Stimulated activated naive CD8-positive, alpha-beta T cell treated with anti-CD3 and anti-CD28 coated beads, Interleukin-15, Interleukin-2, amounts not matched to agents 100 U/mL and 50 U/mL, for 24 hours (primary cell): Measurements from ENCODE around the gene LAMC3.

ENCODE experiments used
- ATAC-seq: fragments of 150-1000 bp; cut with Tn5 transposase; one replicate; pipeline ENCODE4 v1.10.0; 2021
- DNase-seq: peaks from one replicate; pipeline ENCODE4 v3.0.0; 2021

Gene LAMC3

DNA sequence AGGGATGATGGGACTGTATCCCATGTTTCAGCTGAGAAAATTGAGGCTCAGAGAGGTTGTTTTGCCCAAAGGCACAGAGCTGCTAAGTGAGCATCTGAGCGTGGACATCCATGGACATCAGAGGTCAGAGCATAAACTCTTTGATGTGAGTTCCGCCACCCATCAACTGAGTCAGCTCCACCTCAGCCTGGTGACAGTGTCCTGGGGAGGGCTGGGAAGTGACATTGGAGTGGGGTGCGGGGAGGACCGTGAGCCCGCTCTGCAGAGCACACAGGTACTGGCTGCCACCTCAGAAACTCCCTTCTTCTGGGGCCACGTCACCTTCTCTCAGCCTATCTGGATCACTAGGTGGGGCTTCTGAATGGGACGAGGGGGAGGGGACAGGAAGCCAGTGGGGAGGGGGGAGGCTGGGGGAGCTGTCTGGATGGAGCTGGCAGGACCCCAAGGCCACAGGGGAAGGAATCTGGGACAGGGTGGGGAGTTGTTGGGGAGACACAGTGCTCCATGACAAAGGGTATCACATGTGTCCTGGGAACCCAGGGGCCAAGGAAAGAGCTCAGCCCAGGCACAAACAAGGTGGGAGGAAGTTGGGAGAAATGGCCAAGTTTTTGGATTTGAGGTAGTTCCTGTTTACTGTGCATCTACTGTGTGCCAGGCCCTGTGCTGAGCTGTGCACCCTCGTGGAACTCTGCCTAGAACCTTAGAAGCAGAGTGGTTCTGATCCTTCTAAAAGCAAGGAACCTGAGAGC, 2.5 kb downstream of the LAMC3 start:
- ATAC-seq (no peak), DNase-seq (no peak)

- ATAC-seq (no peak), DNase-seq (no peak)
These were observed 3.0 kb downstream of the LAMC3 start for GRCh38 chr9:131012023-131012334.

GRCh38 chr9:131012396-131012917, 3.5 kb downstream of the LAMC3 start:
- no peak for DNase-seq
- no peak for ATAC-seq

DNA sequence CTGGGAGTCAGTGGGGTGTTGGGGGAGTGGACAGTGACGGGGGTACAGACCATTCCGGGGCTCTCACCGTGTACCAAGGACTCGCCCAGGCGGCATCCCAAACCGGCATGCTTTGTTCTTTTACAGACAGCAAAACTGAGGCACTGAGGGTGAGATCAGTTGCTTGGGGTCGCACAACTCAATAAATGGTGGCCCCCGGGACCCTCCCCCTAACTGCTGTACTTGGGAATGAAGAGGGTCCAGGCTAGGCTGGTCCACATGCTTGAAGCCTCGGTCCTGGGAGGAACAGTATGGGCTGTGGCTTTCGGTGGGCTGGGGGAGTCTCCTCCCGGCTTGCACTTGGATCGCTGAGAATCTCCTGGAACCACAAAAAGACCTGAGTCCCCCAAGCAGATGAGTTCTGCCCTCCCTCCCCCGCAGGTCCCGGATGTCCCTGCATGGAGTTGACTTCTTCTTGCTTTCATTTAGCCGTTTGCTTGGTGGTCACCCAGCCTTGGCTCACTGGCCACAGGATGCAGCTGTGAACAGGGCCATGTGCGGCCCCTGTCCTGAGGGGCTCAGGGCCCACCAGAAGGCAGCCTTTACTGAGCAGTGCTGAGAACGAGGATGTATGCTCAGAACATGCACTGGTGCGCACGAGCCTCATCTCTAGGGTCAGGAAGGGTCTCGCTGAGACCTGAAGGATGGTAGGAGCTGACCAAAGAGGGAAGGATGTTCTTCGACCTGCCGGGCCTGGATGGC, 4.2 kb downstream of the LAMC3 start:
- ATAC-seq (no peak), DNase-seq (no peak)

GRCh38 chr9:131013771-131014676, 5.0 kb downstream of the LAMC3 start:
- ATAC-seq (no peak), DNase-seq (no peak)

DNA sequence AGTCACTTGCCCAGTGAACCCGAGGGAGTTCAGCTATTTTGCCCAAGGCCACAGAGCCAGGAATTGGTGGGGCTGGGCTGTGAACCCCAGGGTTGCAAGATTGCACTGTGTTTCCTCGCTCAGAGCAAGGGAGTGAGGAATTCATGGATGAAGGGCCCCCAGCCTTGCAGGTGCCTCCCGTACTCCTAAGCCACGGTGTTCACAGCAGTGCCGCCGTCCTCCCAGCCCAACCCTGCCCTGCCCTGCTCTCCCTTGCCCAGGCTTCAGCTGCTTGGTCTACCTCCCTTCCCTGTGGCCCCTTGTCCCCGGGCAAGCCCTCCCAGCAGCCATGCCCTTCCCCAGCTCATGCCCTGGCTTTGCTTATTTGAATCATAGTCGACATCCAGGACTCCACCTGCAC, 6.1 kb downstream of the LAMC3 start:
- ATAC-seq (no peak), DNase-seq (no peak)

- DNase-seq = no peak
These were observed 7.0 kb downstream of the LAMC3 start for GRCh38 chr9:131015876-131016397.

GRCh38 chr9:131017067-131017466, 8.1 kb downstream of the LAMC3 start:
- no peak for ATAC-seq
- DNase-seq = no peak

More at GRCh38 chr9:131015876-131016397, 7.0 kb downstream of the LAMC3 start:
- no peak for ATAC-seq

GRCh38 chr9:131018621-131019020, 9.6 kb downstream of the LAMC3 start:
- ATAC-seq = no peak
- DNase-seq = no peak

DNA sequence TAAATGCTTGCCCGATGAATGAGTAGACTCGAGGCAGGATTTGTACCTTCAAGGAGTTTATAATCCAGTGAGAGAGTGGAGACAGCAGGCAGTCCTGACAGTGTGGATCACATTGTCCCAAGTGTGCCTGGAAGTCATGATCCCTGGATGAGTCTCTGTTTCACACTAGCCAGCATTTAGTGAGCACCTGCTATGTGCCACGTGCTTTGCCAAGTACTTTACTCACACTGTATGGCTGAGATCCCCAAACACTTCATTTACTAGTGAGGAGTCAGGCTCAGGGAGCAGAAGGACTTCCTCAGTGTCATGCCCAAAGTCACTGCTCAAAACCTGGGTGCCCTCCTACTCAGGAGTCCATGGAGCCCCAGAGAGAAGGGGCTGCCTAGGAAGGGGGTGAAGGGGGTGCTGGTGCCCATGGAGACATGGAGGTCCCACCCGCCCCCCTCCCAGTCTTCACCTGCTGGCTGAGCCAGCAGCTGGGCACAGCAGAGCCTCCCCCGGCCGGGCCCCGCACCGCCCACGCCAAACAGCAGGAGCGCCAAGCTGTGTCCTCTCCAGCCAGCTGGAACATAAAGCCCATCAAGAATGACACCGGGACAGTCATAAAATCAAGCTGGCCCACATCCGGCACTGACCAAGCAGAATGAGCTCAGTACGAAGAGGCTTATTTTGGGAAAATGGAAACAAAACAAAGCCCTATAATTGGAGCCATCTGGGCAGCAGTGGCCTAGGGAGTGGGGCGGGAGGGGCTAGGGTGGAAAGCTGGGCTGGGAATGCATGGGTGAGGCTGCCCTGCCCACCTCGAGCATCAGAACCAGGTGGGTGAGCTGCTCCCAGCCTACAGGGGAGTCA, 10.6 kb downstream of the LAMC3 start:
- DNase-seq = no peak
- no peak for ATAC-seq

GRCh38 chr9:131020388-131020787, 11.4 kb downstream of the LAMC3 start:
- DNase-seq (no peak), ATAC-seq (no peak)

DNA sequence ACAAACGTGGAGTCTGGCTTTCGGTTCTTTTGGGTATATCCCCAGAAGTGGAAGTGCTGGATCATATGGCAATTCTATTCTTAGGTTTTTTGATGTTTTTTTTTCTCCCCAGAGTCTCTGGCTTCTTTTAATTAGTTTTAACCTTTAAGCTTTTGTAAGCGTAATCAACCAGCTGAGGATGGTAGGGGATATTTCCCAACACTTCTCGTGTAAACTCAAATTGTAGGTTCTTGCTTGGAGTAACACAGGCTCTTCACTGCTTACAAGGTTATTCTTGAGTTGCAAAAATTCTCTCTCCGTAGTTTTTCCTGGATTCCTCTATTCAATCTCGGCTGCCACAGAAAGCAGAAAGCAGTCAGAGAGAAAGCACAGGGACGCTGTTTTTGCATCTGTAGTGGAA, 11.9 kb downstream of the LAMC3 start:
- DNase-seq (no peak), ATAC-seq (no peak)

- DNase-seq = no peak
- no peak for ATAC-seq
These were observed 12.8 kb downstream of the LAMC3 start for GRCh38 chr9:131021785-131022184.

DNA sequence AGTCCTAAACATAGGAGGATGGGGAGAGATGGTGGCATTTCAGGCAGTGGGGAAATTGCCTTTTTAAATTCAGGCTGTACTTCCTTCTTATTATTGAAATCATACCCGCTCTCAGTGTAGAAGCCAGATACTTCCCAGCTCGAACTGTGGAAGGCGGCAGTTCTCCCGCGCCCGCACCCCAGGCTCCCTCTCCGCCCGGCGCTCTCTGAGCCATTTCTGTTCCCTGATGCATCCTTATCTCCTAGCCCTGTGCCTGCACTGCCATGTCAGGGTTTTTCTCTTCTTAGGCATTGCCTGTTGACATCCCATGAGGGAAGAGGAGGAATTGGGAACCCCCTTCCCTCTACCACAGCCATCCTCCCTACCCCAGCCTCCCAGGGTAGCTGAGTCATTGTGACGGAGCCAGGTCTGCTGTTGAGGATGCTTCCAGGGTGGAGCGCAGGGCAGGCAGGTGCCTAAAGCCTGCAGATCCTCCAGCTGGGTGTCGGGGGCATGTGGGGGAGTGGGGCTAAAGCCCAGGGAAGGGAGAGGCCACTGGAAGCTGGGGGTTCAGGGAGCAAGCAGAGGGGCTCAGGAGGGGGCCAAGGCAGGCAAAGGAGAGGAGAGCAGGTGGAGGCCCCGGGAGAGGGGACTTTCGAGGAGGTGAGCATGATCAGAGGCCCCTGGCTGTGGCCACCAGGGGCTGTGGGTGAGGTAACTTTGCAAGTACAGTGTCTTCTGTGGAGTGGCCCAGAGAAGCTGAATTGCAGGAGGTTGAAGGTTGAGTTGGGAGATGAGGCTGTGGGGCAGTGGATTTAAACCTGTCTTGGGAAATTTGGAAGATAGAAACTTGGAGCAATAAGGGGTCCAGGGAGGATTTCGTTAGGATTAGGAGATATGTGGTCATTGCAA, 16.2 kb downstream of the LAMC3 start:
- no peak for ATAC-seq

DNA sequence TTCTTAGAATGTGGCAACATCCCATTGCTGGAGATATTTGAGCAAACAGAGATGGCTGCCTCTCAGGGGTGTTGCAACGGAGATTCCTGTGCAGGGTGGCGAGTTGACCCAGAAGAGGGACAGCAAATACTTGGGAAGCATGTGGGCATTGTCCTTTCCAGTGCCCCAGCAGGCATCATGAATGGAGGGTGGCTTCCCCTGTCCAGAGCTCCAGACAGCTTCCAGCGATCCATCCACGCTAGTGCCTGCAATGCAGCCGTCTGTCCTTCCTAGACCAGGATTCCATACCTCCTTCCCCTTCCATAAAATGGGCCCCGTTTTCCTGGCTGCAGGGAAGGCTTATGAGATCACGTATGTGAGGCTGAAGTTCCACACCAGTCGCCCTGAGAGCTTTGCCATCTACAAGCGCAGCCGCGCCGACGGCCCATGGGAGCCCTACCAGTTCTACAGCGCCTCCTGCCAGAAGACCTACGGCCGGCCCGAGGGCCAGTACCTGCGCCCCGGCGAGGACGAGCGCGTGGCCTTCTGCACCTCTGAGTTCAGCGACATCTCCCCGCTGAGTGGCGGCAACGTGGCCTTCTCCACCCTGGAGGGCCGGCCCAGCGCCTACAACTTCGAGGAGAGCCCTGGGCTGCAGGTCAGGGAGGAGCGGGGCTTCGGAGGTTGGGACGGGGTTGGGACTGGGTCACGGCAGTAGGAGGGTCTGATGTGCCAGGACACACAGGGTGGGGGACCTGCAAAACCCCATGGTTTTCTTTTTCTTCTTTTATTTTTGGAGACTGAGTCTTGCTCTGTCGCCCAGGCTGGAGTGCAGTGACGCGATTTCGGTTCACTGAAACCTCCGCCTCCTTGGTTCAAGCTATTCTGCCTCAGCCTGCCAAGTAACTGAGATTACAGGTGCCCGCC, 17.2 kb downstream of the LAMC3 start:
- no peak for ATAC-seq
- DNase-seq = no peak

More for the DNA sequence above, 16.2 kb downstream of the LAMC3 start:
- DNase-seq = no peak

- ATAC-seq (no peak), DNase-seq (no peak)
These were observed 18.3 kb downstream of the LAMC3 start for GRCh38 chr9:131027048-131027871.

- ATAC-seq = no peak
- DNase-seq = no peak
These were observed 18.9 kb downstream of the LAMC3 start for GRCh38 chr9:131027872-131028179.

DNA sequence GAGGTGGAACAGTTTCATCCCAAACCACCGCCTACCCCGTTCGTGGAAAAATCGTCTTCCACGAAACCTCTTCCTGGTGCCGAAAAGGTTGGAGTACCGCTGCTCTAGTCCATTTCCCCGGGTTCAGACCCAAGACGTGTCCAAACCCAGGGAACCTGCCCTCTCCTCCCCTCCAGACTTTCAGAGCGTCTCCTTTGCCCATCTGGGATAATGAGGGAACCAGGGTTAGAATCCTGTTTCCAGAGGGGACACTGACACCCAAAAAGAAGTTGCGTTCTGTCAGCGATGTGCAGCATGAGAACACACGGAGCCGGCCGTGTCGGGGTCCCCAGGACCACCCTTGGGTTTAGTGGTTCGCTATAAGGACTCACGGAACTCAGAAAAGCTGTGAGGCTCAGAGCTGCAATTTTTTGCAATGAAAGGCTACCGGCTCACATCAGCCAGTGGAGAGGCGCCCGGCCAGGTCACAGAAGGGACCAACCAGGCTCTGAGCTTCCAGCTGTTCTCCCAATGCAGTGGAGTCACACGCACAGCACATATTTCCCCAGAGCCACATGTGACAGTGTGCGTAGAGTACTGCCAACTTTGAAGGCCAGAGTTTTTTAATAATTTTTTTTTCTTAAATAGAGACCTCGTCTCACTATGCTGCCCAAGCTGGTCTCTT, 19.4 kb downstream of the LAMC3 start:
- DNase-seq (no peak), ATAC-seq (no peak)
